Urinary bladder (tissue), 4 donors: ENCODE results near the gene CPAMD8. TPM values are rescaled to one million over a fixed set of nuclear protein-coding genes. Genes with fewer than 3 reads are reported as not detected.
"Not testable (repeated sequence)": the region's sequence is repeated elsewhere in the genome, so short reads cannot be mapped to it uniquely, and the experiment has no call there.

Experiments used
- DNase-seq: peaks from one replicate; pipeline ENCODE4 v3.0.0-alpha.2; 2015; ENCODE audit errors: extremely low spot score
- H3K27ac ChIP-seq: one replicate; pipeline ENCODE4 v1.5.1; 2013; ENCODE audit warnings: low read depth, mild to moderate bottlenecking, moderate library complexity
- H3K36me3 ChIP-seq: one replicate; pipeline ENCODE4 v1.6.1; 2013; ENCODE audit warnings: mild to moderate bottlenecking, moderate library complexity; ENCODE audit not compliant: insufficient read depth
- H3K4me1 ChIP-seq: one replicate; pipeline ENCODE4 v1.6.1; 2013; ENCODE audit warnings: mild to moderate bottlenecking, moderate library complexity; ENCODE audit not compliant: insufficient read depth
- H3K4me3 ChIP-seq: one replicate; pipeline ENCODE4 v1.5.1; 2013; ENCODE audit warnings: low read depth, low read length
- WGBS: extraction: QIAGEN DNeasy Blood & Tissue Kit; methylation state at CpG from one replicate; pipeline ENCODE4 v1.1.7; 2013; 5-methylcytosine and 5-hydroxymethylcytosine counted together
- polyA plus RNA-seq: library from polyadenylated mRNA; stranded (reverse); fragments of 200-250 nt; gene quantifications from one replicate; pipeline ENCODE4 v1.2.3, GENCODE V29; 2013
- total RNA-seq: library from RNA; depleted of rRNA; stranded (reverse); fragments of >200 nt; gene quantifications from one replicate; pipeline ENCODE4 v1.2.3, GENCODE V29; 2014
- donor health status: healthy with polysubstance abuse.
- donor health status: healthy.

CPAMD8 gene
- total and polyA plus RNA-seq, 2 donors, result 4.5 to 11.3 TPM

DNA sequence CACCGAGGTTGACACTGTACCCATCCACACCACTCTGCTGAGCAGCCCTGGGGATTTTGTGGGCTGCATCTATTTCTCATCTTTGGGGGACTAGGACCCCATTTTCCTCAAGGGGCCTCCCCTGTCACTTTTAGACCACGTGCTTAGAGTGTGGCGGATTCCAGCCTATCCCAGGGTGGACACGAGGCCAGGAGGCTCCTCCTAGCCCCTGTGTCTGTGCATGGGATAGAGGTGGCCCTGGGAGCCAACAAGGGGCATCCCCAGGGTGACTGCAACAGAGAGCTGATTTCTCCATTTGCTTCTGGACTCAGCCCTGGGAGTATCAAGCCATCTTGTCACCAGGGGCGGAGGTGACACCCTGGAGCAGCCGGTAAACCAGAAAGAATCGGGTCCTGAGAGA lies 24.2 kb downstream of the CPAMD8 start:
- H3K4me1 ChIP-seq, result no peaks in the 10 kb centered on the region
- H3K27ac ChIP-seq, result no peak overlapping the region
- H3K4me3 ChIP-seq, result no peak overlapping the region
- H3K36me3 ChIP-seq, result no peaks in the 10 kb centered on the region
- WGBS, result 68% methylated on average over 7 of the region's 7 CpGs
- DNase-seq, result no peak

DNA sequence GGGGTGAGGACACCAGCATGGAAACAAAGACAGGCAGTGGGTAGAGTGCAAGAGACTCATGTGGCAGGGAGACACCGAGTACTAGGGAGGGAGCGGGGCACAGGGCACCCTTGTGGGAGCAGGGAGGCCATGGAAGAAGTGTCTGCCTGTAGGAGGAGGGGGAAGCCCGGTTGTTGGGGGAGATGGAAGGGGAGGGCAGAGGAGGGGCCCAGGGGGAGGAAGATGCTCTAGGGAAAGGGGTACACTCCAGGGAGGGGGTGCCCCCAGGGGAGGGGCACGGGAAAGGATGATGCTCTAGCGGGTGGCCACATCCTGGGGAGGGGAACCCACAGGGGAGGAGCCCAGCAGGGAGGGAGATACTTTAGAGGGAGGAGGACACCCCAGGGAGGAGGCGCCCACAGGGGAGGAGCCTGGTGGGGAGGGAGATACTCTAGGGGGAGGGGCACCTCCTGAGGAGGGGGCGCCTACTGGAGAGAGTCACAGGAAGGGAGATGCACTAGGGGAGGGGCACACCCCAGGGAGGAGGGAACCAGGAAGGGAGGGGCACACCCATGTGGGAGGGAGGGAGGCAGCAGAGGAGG lies 24.9 kb downstream of the CPAMD8 start:
- no peak for DNase-seq
- H3K27ac ChIP-seq, result no peak overlapping the region
- WGBS, result 65% methylated on average over 7 of the region's 7 CpGs
- H3K36me3 ChIP-seq, result no peaks in the 10 kb centered on the region
- H3K4me3 ChIP-seq, result no peak overlapping the region
- H3K4me1 ChIP-seq, result no peaks in the 10 kb centered on the region

DNA sequence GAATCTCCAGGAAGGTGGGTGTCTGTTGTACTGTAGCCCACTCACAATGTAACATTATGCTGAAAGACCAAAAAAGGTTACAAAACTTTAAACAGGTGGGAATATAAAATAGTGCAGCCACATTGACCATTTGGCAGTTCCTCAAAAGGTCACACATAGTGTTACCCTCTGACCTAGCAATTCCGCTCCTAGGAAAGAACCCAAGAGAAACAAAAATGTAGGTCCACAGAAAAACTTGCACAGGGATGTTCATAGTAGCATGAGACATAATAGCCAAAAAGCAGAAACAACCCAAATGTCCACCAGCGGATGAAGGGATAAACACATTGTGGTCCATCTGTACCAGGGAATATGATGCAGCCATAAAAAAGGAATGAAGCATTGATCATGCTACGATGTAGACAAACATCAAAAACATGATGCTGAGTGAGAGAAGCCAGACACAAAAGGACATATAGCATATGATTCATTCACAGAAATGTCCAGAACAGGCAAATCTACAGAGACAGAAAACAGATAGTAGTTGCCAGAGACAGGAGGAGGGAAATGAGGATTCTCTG lies 27.9 kb downstream of the CPAMD8 start:
- DNase-seq, result no peak
- H3K4me3 ChIP-seq, result no peak overlapping the region
- no peaks in the 10 kb centered on the region for H3K4me1 ChIP-seq
- 98% methylated on average over 3 of the region's 3 CpGs for WGBS
- no peaks in the 10 kb centered on the region for H3K36me3 ChIP-seq
- no peak overlapping the region for H3K27ac ChIP-seq

DNA sequence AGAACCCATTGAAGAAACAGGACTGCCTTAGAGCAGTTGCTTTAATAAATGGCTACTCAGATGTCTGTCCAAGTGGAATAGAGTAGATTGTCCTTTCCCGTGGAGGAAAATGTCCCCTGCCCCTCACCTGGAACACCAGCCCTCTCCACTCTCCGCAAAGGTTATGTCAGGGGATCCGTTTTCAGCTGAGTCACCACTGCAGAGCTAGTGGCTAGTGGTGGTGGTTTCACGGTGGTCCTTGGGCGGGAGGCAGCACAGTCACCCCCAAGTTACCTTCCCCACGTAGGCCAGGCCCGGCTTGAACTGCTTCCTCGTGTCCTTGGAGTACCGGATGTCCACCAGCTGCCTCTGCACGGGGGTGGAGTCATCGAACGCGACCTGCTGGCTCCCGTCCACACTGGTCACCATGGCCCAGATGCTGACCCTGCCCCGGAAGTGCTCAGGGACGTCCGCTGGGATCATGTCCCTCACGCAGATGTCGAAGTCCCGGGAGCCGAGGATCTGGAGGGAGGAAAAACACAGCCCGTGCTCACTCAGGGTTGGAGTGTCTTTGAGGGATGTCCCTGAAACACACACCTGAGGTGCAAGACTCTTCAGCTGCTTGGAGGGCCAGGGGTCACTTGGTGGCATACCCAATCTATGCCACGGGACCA lies 29.6 kb downstream of the CPAMD8 start:
- H3K4me1 ChIP-seq, H3K36me3 ChIP-seq, H3K27ac ChIP-seq, H3K4me3 ChIP-seq, DNase-seq: not testable (repeated sequence)
- 90% methylated on average over 18 of the region's 23 CpGs for WGBS

DNA sequence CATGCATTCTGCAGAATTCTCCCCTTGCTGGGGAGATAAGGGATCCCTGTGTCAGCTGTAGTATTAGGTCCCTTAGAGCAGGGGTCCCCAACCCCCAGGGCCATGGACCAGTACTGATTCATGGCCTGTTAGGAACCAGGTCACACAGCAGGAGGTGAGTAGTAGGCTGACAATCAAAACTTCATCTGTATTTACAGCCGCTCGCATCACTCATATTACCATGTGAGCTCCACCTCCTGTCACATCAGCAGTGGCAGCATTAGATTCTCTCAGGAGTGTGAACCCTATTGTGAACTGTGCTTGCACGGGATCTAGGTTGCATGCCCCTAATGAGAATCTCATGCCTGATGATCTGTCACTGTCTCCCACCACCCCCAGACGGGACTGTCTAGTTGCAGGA lies 37.9 kb downstream of the CPAMD8 start:
- no peak overlapping the region for H3K4me3 ChIP-seq
- 77% methylated on average over 4 of the region's 4 CpGs for WGBS
- H3K27ac ChIP-seq, result no peak overlapping the region
- no peak for DNase-seq
- H3K4me1 ChIP-seq, result no peaks in the 10 kb centered on the region
- H3K36me3 ChIP-seq, result no peaks in the 10 kb centered on the region

DNA sequence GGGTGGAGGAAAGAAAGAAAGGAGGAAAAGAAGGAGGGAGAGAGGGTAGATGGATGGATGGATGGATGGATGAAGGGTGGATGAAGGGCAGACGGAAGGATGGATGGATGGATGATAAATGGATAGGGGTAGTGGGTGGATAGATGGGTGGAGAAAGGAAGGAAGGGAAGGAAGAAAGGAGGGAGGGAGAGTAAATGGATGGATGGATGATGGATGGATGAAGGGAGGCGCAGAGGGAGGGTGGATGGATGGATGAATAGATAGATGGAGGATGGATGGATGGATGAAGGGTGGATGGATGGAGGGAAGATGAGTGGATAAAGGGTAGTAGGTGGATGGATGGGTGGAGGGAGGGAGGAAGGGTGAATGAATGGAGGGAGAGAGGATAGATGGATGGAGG lies 41.2 kb downstream of the CPAMD8 start:
- no peak overlapping the region for H3K27ac ChIP-seq
- H3K36me3 ChIP-seq, result no peaks in the 10 kb centered on the region
- WGBS, result 98% methylated on average over 2 of the region's 2 CpGs

DNA sequence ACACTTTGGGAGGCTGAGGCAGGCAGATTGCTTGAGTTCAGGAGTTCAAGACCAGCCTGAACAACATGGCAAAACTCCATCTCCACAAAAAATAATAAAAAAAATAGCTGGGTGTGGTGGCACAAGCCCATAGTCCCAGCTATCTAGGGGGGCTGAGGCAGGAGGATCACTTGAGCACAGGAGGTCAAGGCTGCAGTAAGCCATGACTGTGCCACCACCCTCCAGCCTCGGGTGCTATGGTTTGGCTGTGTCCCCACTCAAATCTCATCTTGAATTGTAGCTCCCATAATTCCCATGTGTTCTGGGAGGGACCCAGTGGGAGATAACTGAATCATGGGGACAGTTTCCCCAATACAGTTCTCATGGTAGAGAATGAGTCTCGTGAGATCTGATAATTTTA lies 44.0 kb downstream of the CPAMD8 start:
- not testable (repeated sequence) for H3K4me3 ChIP-seq, H3K27ac ChIP-seq, DNase-seq, H3K4me1 ChIP-seq, H3K36me3 ChIP-seq
- 92% methylated on average over 2 of the region's 2 CpGs for WGBS

More for the DNA sequence above, 41.2 kb downstream of the CPAMD8 start:
- no peak for DNase-seq
- Histone ChIP-seq H3K4me1 (no peaks in the 10 kb centered on the region), H3K4me3 (no peak overlapping the region)

DNA sequence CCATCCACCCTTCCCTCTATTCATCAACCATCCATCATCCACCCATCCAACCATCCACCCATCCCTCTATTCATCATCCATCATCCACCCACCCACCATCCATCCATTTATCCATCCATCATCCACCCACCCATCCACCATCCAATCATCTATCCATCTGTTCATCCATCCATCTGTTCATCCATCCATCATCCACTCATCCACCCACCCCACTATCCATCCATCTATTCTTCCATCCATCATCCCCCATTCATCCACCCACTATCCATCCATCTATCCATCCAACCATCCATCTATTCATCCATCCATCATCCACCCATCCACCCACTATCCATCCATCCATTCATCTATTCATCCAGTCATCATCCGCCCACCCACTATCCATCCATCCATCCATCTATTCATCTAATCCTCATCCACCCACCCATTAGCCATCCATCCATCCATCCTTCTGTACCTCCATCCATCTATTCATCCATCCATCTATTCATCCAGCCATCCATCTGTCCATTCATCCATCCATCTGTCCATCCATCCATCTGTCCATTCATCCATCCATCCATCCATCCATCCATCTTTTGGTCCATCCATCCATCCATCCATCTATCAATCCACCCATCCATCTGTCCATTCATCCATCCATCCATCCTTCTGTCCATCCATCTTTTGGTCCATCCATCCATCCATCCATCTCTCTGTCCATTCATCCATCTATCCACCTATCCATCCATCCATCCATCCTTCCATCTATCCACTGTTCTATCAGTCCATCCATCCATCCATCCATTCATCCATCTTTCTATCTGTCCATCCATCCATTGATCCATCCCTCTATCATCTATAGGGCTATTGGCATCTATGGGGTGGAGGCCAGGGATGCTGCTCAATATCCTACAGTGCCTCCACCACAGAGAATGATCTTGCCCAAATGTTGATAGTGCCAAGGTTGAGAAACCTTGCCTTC lies 47.5 kb downstream of the CPAMD8 start:
- Histone ChIP-seq H3K36me3 (no peaks in the 10 kb centered on the region), H3K4me1 (no peaks in the 10 kb centered on the region), H3K27ac (no peak overlapping the region), H3K4me3 (no peak overlapping the region)
- 100% methylated on average over 1 of the region's 1 CpG for WGBS
- DNase-seq, result no peak

DNA sequence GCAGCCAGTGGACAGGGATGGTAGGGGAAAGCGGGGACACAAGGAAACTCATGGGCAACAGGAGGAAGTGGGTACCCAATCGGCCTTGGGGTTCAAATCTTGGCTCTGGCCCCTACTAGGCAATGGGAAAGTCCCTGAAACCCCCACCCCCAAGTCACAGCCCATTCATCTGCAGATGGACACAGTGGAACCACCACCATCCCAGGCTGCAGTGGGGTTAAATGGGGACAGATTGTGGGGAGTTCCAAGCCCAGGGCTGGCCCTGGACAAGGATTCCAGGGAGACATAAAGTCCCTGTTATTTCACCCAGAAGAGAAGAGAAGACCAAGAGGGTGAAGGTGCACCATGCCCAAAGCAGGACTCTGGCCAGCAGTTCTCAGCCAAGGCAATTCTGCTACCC lies 48.5 kb downstream of the CPAMD8 start:
- no peaks in the 10 kb centered on the region for H3K4me1 ChIP-seq
- H3K36me3 ChIP-seq, result no peaks in the 10 kb centered on the region
- H3K4me3 ChIP-seq, result no peak overlapping the region
- DNase-seq, result no peak
- WGBS, result 86% methylated on average over 2 of the region's 2 CpGs
- H3K27ac ChIP-seq, result no peak overlapping the region

DNA sequence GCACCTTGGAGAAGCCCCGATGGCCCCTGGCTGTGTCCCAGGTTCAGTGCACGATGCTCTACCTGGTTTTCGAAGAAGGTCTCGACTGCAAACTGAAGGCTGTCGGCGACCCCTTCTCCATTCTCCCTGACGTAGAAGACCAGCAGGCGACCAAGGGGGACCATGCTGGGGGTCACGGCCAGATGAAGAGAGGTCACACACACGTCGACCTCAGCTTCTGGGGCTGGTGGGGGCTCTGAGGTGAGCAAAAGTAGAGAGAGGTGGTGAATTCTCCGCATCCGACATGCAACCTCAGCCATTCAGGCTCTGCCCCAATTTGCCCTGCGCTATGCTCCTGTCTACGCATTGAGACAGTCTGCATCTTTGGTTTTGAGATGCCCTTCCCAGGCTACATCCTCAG lies 49.3 kb downstream of the CPAMD8 start:
- 88% methylated on average over 15 of the region's 15 CpGs for WGBS
- DNase-seq, result no peak

DNA sequence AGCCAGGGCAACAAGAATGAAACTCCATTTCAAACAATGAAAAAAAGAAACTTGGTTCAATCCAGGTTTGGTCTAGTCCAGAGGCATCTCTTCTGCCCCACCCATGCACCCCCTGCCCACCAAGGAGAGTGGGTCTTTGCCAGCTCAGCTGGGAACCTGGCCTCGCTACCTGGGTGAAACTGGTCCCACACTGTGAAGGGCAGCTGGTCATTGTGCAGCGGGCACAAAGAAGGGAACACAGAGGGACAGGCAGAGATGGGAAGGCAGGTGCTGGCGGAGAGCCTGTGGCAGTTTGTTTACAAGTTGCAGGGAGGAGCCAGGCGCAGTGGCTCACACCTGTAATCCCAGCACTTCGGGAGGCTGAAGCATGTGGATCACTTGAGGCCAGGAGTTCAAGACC lies 50.2 kb downstream of the CPAMD8 start:
- Histone ChIP-seq H3K4me3 (no peak overlapping the region), H3K36me3 (no peaks in the 10 kb centered on the region), H3K27ac (no peak overlapping the region), H3K4me1 (no peaks in the 10 kb centered on the region)
- 92% methylated on average over 5 of the region's 5 CpGs for WGBS
- no peak for DNase-seq

More for the DNA sequence above, 49.3 kb downstream of the CPAMD8 start:
- H3K27ac ChIP-seq, result no peak overlapping the region
- no peaks in the 10 kb centered on the region for H3K36me3 ChIP-seq
- no peaks in the 10 kb centered on the region for H3K4me1 ChIP-seq
- H3K4me3 ChIP-seq, result no peak overlapping the region

DNA sequence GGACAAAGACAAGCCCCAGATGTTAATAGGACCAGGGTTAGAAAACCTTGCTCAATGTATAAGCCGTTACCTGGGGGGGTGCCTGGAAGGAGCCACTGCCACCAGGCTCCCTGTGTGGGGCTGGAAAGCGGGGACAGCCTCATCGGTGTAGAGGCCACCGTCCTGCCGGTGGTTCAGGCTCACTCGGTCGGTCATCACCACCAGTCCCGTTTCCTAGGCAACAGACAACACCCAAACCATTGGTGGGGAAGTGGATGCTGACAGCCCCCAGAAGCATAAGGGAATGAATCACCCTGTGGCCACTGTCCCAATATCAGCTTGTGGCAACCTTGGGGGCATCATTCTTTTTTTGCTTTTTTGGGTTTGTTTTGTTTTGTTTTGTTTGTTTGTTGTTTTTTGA lies 55.8 kb downstream of the CPAMD8 start:
- H3K4me1 ChIP-seq, result no peaks in the 10 kb centered on the region
- DNase-seq, result no peak

DNA sequence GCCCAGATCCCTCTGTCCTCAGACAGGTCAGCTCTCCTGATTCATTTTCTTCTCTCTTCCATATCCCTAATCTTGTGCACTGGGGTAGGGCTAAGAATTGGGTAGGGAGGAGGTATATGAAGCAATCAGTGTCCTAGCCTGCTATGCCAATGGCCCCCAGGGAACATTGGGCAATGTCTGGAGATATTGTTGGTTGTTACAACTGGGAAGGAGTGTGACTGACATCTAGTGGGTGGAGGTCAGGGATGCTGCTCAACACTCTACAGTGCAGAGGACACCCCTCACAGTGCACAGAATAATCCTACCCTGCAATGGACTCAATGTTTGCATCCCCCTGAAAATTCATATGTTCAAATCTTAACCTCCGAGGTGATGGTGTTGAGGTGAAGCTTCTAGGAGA lies 57.5 kb downstream of the CPAMD8 start:
- no peaks in the 10 kb centered on the region for H3K36me3 ChIP-seq
- 98% methylated on average over 1 of the region's 1 CpG for WGBS
- no peak overlapping the region for H3K27ac ChIP-seq
- H3K4me1 ChIP-seq, result no peaks in the 10 kb centered on the region
- DNase-seq, result no peak
- H3K4me3 ChIP-seq, result no peak overlapping the region

More for the DNA sequence above, 55.8 kb downstream of the CPAMD8 start:
- H3K27ac ChIP-seq, result no peak overlapping the region
- no peak overlapping the region for H3K4me3 ChIP-seq
- H3K36me3 ChIP-seq, result no peaks in the 10 kb centered on the region
- 89% methylated on average over 8 of the region's 8 CpGs for WGBS
